ENCODE data around the gene ATXN1.

DNA sequence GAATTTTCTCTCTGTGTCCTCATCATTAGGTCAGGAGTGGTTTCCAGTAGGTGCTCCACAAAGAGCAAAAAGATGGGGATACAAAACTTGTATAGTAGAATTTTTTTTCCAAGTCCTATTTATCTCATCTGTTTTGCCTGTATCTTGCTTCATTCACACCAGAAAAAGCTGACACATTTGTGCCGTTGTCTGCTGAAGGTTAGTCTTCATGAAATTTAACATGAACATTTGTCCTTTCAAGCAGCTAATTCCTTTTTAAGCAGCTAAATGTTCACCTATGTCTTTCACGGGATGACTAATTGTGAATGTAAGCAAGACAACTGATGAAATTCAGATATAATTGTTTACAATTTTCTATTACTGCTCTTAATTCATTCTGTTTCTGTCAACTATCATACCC is 83.8 kb downstream of the ATXN1 start:
- TF ChIP-seq, protein P1, sequence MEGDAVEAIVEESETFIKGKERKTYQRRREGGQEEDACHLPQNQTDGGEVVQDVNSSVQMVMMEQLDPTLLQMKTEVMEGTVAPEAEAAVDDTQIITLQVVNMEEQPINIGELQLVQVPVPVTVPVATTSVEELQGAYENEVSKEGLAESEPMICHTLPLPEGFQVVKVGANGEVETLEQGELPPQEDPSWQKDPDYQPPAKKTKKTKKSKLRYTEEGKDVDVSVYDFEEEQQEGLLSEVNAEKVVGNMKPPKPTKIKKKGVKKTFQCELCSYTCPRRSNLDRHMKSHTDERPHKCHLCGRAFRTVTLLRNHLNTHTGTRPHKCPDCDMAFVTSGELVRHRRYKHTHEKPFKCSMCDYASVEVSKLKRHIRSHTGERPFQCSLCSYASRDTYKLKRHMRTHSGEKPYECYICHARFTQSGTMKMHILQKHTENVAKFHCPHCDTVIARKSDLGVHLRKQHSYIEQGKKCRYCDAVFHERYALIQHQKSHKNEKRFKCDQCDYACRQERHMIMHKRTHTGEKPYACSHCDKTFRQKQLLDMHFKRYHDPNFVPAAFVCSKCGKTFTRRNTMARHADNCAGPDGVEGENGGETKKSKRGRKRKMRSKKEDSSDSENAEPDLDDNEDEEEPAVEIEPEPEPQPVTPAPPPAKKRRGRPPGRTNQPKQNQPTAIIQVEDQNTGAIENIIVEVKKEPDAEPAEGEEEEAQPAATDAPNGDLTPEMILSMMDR (IDR thresholded peaks at IDR 0.05), result no peak
- TF ChIP-seq CREB1 (CRISPR knock-in tag; IDR thresholded peaks at IDR 0.05) (no peak), NR3C1 (CRISPR knock-in tag; conservative IDR thresholded peaks at IDR 0.05; ENCODE audit: low read depth) (no peak), ELF4 (CRISPR knock-in tag; IDR thresholded peaks at IDR 0.05; ENCODE audit: low read depth) (no peak), ZNF396 (CRISPR knock-in tag; IDR thresholded peaks at IDR 0.05; ENCODE audit: borderline replicate concordance) (no peak), SP1 (CRISPR knock-in tag; conservative IDR thresholded peaks at IDR 0.05) (no peak)
- TF ChIP-seq, protein P2, sequence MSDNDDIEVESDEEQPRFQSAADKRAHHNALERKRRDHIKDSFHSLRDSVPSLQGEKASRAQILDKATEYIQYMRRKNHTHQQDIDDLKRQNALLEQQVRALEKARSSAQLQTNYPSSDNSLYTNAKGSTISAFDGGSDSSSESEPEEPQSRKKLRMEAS (CRISPR knock-in tag; IDR thresholded peaks at IDR 0.05), result no peak

Data from WTC11 (cell line).